ENCODE measurements around the gene TMEM151A.
"Not testable (repeated sequence)": the region's sequence is repeated elsewhere in the genome, so short reads cannot be mapped to it uniquely, and the experiment has no call there.

TMEM151A gene

DNA sequence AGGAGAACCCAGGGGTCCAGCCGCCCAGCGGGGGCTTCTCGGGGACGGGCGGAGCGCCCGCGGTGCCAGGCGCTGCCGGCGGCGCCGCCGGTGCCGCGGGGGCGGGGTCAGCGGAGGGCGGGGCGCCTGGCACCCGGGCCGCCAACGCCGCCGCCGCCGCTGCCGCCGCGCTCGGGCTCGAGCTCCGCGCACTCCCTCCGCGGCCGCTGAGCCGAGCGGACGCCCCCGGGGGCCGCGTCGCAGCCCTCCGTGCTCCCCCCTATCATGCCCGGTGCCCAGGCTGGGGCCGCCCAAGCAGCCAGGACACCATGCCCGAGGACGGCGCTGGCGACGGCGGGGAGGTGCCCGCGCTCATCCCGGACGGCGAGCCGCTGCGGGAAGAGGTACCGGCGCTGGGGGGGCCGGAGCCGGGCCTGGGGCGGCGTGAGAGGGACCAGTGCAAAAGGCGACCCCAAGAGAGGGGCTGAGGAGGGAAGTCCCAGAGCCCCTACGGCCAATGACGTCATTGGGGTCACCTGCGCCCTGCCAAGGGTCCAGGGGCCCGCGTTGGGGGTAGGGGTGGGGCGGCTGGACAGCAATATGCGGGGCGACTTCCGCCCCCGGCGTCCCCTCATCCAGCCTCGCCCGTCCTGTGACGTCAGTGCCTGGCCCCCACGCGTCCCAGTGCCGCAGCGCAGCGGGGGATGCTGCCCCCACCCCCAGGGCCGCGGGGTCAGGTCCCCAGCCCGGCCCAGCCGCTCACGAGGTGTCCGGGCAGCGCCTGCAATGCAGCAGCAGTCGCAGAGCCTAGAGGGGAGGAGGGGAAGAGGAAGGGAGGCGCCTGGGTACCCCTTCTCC lies at the start of gene TMEM151A:
Gene TMEM151A (plus strand): TSS at position 189 of the 837 bp plus-strand sequence. CDS start 120 bp downstream, at position 309.
- DNase-seq (ENCODE audit: extremely low spot score, insufficient read length, low read depth), result no peak
- no peak for FAIRE-seq

DNA sequence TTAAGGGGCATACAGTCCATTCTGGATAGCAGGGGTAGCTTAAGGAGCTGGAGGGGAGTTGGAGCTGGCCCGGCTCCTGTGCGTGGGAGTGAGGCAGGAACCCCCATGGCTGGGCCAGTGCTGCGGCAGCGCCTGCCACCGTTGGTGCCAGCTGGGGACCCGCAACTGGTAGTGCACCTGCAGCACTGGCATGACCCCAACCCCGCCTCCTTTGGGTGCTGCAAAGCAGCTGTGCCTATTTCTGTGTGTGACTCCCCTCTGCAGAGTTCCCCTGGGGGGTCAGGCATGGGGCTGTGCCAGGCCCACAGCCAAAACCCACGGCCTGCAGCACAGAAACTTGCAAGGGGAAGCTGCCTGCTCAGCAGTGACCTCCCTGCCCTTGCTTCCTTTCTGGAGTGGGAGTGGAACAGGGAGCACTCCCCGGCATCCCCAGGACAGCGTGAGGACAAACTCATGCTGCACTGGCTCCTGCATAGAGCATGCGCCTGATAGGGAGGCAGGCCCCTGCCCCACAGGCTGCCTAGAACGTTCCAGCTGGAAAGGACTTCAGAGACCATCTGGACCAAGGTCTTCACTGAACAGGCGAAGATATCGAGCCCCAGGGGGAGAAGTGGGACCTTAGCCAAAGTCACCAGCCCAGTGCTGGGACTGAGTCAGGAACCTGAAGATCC lies 49.5 kb upstream of the TMEM151A start:
- no peak for FAIRE-seq
- no peak for DNase-seq (ENCODE audit: extremely low spot score, insufficient read length, low read depth)

DNA sequence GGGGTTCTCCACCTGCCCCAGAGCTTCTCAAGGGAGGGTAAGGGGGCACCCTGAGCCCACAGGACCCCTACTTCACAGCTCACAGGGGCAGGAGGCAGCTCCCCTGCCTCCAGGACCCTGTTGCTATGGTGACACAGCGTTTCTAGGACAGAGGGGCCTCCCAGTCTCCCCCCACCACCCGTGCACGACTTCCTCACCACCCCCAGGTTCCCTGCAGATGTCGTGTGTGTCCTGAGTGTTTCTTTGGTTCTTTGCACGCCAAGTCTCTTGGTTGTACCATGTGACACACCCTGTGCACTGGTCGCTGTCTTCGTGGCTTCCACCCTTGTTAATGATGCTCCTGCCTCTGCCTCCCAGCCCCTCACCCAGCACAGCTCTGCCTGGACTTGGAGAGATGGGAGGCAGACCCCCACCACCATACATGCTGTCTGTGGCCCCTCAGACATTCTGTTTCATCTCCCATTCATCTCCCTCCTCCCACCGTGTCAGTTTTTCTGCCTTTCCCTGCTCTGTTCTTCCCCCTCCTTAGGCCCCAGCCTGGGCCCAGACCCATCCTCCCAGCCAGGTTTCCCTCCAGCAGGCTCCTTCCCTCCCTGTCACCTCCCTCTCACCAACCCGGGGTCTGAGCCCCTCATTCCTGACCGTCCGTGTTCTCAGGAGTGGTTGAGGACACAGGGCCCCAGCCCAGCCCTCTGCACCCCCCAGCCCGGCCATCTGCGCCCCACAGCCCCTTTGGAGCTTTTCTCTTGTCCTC lies 47.7 kb upstream of the TMEM151A start:
- no peak for DNase-seq (ENCODE audit: extremely low spot score, insufficient read length, low read depth)
- no peak for FAIRE-seq

DNA sequence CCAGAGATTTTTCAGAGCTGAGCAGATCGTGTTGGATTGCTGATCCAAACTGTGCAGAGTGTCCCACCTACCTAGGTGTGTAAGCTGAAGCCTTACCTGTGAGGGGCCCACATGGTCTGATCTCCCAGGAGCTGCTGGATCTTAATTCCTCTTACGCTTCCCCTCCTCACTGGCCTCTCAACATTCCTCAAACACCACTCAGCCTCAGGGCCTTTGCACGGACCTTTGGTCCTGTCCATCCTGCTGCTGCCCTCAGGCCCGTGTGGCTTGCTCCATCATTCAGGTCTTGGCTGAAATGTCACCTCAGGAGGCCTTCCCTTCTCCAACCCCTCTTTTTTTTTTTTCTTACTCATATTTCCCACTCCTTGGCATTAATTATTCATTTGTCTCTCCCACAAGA lies 44.4 kb upstream of the TMEM151A start:
- FAIRE-seq, result no peak
- no peak for DNase-seq (ENCODE audit: extremely low spot score, insufficient read length, low read depth)

DNA sequence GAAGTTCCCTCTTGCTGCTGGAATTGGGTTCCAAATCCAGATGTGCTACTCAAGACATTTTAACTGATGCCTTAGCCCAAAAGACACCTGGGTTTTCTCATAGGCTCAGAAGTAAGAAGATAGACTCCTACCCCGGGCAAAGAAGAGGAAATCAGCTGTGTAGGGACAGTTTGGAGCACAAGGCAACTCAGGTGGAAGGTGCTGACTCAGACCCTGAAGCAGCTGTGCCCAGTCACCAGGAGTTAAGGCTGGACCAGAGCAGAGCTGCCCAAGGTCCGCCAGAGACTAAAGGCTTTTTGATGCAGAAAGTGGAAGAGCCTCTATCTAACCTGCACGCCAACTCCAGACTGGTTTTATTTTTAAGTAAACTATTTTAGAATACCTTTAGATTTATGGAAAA lies 43.9 kb upstream of the TMEM151A start:
- no peak for FAIRE-seq
- no peak for DNase-seq (ENCODE audit: extremely low spot score, insufficient read length, low read depth)

DNA sequence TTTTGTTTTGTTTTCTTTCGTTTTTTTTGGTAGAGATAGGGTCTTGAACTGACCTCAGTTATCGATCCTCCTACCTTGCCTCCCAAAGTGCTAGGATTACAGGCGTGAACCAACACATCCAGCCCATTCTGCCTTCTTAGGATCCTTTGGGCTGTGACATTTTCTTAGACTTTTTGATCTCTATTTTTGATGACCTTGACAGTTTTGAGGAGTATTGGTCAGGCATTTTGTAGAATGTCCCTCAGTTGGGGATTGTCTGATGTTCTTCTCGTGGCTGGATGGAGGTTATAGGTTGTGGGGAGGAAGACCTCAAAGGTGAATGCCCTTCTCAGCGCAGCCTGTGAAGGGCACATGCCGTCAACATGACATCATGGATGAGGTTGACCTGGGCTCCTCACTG lies 42.8 kb upstream of the TMEM151A start:
- FAIRE-seq, result no peak
- DNase-seq (ENCODE audit: extremely low spot score, insufficient read length, low read depth), result no peak

DNA sequence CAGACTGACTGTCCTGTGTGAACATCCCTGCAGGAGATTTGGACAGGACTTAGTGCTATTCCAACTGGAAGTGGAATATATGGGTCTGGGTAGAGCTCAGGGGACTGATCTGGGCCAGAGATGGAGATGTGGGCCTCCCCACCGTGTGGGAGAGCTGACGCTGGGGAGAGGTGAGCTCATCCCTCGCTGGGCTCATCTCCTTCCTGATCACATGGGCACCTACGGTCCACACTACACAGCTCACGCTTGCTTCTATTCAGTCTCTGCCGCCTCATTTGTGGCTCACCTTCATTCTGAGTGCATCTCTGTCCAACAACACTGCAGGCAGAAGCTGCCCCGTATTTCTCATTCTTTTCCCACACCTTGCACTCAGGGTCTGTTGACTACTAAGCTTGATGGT lies 39.9 kb upstream of the TMEM151A start:
- no peak for FAIRE-seq
- no peak for DNase-seq (ENCODE audit: extremely low spot score, insufficient read length, low read depth)

DNA sequence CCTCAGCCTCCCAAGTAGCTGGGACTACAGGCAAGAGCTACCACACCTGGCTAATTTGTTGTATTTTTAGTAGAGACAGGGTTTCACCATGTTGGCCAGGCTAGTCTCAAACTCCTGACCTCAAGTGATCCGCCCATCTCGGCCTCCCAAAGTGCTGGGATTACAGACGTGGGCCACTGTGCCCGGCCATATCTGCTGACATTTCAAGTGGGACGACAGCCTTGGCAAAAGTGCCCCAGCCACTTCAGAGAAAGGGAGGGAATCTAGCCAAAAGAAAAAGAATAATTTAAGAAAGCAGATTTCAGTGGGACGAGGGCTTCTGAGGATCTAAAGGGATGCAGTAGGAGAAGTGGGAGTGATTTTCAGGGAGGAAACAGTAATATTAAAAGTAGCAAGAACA lies 38.6 kb upstream of the TMEM151A start:
- not testable (repeated sequence) for DNase-seq (ENCODE audit: extremely low spot score, insufficient read length, low read depth); FAIRE-seq

DNA sequence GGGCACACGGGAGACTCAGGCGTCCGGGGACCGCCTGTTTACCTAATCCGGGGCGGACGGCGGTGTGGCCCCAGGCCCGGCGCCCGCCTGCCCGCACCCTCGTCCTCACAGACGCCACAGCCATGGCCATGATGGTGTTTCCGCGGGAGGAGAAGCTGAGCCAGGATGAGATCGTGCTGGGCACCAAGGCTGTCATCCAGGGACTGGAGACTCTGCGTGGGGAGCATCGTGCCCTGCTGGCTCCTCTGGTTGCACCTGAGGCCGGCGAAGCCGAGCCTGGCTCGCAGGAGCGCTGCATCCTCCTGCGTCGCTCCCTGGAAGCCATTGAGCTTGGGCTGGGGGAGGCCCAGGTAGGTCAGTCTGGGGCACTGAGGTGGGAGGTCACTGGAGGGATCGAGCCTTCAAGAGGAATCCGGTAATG lies 33.2 kb upstream of the TMEM151A start:
- FAIRE-seq (no peak), DNase-seq (ENCODE audit: extremely low spot score, insufficient read length, low read depth) (no peak)

DNA sequence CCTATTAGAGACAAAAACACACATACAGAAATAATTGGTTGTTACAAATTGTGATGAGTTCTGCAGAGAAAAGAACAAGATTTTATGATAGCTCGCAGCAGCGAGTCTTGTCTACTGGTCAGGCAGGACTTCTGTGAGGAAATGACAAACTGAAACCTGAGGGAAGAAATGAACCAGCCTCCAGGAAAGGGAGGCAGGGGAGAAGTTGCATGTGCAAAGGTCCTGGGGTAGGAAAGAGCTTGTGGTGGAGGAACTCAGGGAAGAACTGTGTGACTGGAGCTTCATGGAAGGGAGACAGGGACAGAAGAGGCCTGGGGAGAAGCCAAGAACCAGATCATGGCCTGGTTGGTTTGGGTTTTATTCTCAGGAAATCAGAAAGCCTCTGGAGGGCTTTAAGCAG lies 32.5 kb upstream of the TMEM151A start:
- no peak for FAIRE-seq
- DNase-seq (ENCODE audit: extremely low spot score, insufficient read length, low read depth), result no peak

DNA sequence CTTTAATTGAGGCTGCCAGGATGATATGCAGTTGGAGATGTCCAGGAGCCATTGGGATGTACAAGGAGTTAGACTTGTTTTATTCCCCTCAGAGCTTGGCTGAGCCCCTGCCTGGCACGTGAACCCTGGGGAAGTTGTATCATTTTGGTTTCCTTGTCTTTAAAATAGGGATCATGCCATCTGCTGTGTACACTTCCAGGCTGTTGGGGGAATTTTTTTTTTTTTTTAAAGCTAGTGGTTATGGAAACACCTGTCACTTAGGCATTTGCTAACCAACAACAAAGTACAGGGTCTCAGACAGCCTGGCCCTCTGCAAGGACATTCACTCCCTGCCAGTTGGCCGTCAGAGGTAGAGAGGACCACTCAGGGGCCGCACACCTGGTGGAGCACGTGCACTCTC lies 31.7 kb upstream of the TMEM151A start:
- FAIRE-seq (no peak), DNase-seq (ENCODE audit: extremely low spot score, insufficient read length, low read depth) (no peak)

DNA sequence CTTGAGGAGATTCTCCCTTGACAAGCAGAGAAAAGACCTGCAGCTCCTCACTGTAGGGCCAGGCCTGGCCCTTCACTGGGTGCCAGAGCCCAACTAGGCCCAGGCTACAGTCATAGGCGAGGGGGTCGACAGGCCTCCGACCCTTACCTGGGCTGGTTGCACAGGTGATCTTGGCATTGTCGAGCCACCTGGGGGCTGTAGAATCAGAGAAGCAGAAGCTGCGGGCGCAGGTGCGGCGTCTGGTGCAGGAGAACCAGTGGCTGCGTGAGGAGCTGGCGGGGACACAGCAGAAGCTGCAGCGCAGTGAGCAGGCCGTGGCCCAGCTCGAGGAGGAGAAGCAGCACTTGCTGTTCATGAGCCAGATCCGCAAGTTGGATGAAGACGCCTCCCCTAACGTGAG lies 30.1 kb upstream of the TMEM151A start:
- no peak for DNase-seq (ENCODE audit: extremely low spot score, insufficient read length, low read depth)
- no peak for FAIRE-seq

DNA sequence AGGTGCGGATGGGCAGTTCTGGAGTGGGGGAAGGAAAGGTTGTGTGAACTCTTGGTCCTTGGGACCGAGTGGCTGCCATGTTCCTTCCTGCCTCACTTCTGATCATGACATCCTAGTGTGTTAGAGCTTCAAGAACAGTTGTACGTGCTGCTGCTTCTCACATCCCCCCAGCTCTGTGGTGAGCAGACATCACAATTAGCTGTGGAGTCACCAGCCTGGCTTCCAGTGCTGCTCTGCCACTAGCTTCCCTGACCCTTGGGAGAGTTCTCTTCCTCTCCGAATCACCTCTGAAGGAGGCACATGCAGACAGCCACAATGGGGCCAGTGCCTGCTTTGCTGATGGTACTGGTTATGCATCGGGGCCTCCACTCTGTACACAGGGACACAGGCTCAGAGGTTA lies 29.5 kb upstream of the TMEM151A start:
- FAIRE-seq (no peak), DNase-seq (ENCODE audit: extremely low spot score, insufficient read length, low read depth) (no peak)

DNA sequence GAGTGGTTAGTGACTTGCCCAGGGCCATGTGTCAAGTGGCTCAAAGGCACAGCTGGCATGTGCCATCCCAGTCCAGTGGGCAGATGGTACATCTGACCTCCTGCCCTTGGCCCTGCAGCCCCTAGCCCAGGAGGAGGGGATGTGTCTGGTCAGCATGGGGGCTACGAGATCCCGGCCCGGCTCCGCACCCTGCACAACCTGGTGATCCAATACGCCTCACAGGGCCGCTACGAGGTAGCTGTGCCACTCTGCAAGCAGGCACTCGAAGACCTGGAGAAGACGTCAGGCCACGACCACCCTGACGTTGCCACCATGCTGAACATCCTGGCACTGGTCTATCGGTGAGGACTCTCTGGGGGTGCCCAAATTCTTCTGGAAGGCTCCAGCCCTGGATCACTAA lies 29.0 kb upstream of the TMEM151A start:
- DNase-seq (ENCODE audit: extremely low spot score, insufficient read length, low read depth) (no peak), FAIRE-seq (no peak)

DNA sequence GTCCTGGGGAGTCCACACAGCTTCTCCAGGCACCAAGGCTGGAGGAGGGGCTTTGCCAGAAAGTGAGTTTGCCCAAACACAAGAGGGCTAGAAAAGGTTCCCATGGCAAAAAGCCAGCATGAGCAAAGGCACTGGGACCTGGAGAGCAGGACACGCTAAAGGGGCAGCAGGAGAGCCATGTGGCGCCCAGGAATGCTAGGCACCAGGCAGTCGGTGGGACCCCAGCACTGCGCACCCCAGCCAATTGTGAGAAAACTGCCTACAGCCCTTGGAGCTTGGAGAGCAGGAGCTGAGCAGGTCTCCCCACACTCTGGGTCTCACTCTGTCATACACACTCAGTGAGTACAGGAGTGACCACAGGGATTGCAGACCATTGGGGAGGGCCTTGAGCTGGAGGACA lies 28.5 kb upstream of the TMEM151A start:
- DNase-seq (ENCODE audit: extremely low spot score, insufficient read length, low read depth) (no peak), FAIRE-seq (no peak)

DNA sequence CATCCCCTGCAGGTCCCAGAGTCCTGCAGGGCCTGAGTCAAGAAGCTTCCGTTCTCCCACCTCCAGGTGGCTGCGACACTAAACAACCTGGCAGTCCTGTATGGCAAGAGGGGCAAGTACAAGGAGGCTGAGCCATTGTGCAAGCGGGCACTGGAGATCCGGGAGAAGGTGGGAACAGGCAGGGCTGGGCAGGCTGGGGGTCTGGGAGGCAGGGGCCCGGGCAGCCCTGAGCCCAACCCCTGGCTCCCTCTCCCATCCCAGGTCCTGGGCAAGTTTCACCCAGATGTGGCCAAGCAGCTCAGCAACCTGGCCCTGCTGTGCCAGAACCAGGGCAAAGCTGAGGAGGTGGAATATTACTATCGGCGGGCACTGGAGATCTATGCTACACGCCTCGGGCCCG lies 27.9 kb upstream of the TMEM151A start:
- DNase-seq (ENCODE audit: extremely low spot score, insufficient read length, low read depth), result no peak
- no peak for FAIRE-seq

DNA sequence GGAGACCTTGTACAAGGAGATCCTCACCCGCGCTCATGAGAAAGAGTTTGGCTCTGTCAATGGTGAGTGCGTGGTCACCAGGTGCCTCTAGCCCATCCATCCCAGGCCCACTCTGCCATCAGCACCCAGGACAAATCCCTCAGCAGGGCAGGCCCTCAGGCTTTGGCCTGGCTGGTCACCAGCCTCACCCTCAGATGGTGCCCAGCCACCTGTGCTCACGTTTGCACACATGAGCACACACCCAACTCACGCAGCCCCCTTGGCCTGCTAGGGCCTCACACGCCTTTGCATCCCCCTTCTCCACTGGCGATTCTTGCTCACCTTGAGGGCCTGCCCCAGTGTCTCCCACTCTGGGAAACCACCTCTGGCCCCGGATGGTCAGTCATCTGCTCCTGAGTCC lies 27.3 kb upstream of the TMEM151A start:
- FAIRE-seq (no peak), DNase-seq (ENCODE audit: extremely low spot score, insufficient read length, low read depth) (no peak)

DNA sequence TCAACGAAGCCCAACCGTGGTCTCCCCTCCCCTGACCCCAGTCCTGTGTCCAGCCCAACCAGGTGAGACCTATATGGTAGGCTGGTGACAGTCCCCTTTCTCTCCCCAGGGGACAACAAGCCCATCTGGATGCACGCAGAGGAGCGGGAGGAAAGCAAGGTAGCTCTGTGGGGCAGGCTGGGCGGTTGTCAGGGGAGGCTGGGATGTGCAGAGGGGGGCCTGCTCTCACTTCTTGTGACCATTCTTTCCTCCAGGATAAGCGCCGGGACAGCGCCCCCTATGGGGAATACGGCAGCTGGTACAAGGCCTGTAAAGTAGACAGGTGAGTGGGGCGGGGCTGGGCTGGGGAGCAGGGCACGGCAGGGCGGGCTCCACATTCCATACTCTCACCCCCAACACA lies 26.8 kb upstream of the TMEM151A start:
- DNase-seq (ENCODE audit: extremely low spot score, insufficient read length, low read depth), result no peak
- no peak for FAIRE-seq

DNA sequence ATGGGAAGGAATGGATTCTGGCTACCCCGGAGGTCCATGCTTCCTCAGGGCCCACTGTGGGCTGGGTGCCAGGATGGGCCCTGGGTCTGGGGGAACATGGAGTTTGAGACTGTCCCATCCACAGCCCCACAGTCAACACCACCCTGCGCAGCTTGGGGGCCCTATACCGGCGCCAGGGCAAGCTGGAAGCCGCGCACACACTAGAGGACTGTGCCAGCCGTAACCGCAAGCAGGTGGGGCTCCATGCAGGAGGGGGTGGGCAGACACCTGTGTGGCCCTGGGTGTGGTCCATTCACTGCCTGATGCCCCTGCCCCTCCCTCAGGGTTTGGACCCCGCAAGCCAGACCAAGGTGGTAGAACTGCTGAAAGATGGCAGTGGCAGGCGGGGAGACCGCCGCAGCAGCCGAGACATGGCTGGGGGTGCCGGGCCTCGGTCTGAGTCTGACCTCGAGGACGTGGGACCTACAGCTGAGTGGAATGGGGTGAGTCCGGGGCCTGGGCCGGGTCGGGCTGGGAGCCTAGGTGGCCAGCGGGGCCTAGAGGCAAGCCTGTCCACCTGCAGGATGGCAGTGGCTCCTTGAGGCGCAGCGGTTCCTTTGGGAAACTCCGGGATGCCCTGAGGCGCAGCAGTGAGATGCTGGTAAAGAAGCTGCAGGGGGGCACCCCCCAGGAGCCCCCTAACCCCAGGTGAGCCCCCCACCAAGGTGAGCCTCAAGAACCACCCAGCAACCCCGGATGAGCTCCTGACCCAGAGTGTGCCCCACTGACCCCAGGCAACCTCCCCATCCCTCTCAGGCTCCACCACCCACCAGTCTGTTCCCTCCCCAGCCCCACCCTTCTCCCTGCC lies 25.9 kb upstream of the TMEM151A start:
- no peak for DNase-seq (ENCODE audit: extremely low spot score, insufficient read length, low read depth)
- no peak for FAIRE-seq

DNA sequence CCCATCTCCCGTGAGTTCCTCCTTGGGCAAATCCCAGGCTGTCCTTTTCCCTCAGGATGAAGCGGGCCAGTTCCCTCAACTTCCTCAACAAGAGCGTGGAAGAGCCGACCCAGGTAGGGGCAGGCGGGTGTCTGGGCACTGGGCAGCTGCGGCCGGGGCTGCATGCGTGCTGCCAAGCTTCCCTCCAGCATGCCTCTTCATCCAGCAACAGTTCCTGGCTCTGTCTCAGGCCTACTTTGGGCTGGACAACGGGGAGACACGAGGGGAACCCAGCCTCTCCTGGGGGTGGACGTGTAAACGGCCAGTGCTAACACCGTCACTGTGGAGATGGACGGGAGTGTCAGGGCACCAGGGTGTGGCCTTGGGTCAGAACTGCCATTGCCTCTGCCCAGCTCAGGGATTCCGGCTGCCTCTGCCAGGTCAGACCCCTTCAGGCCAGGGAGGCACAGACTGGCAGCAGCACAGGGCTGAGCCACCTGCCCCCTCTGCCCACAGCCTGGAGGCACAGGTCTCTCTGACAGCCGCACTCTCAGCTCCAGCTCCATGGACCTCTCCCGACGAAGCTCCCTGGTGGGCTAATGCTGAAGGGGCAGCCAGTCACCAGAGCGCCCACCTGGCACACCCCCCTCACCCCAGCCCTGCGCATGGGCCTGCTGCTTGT lies 25.2 kb upstream of the TMEM151A start:
- no peak for DNase-seq (ENCODE audit: extremely low spot score, insufficient read length, low read depth)
- no peak for FAIRE-seq

Data from GM18507 (cell line).